K562 (cell line): Measurements from ENCODE around the gene C6orf62. TPM values are rescaled to one million over a fixed set of nuclear protein-coding genes. Genes with fewer than 3 reads are reported as not detected.

ENCODE experiments used
- ARID4B ChIP-seq: sonication (generic); formaldehyde crosslinking; IDR thresholded peaks from 2 replicates; pipeline ENCODE4 v1.8.0; 2022; ENCODE audit warnings: mild to moderate bottlenecking, missing genetic modification reagents
- ETS1 ChIP-seq: conservative IDR thresholded peaks from 2 replicates; pipeline ENCODE4 v1.6.1; 2011; ENCODE audit warnings: low read depth, mild to moderate bottlenecking, low read length; ENCODE audit not compliant: control insufficient read depth
- ETV6 ChIP-seq, 3 experiments: fragments of 150-350 bp in 1 of 3; sonication (generic) in 1 of 3; formaldehyde crosslinking in 1 of 3; IDR thresholded peaks; 2 replicates each; pipeline versions ENCODE4 v1.6.1 to v1.8.0; 2014 to 2022; ENCODE audit warnings: borderline replicate concordance in 2 of 3, low read depth in 2 of 3, antibody characterized with exemption in 1 of 3, low read length in 1 of 3, mild to moderate bottlenecking in 1 of 3, missing genetic modification reagents in 1 of 3
- MEIS2 ChIP-seq: fragments of 450-650 bp; IDR thresholded peaks from 2 replicates; pipeline ENCODE4 v1.6.1; 2014; ENCODE audit warnings: mild to moderate bottlenecking; ENCODE audit not compliant: partially characterized antibody
- NFXL1 ChIP-seq: fragments of 450-650 bp; formaldehyde crosslinking; IDR thresholded peaks from 2 replicates; pipeline ENCODE4 v1.4.0; 2021; ENCODE audit warnings: mild to moderate bottlenecking
- PHF20 ChIP-seq: fragments of 450-650 bp; IDR thresholded peaks from 2 replicates; pipeline ENCODE4 v1.6.1; 2018; ENCODE audit not compliant: partially characterized antibody
- PHF21A ChIP-seq: fragments of 450-650 bp; IDR thresholded peaks from 2 replicates; pipeline ENCODE4 v1.6.1; 2017; ENCODE audit warnings: low read depth, borderline replicate concordance
- TFE3 ChIP-seq: fragments of 450-650 bp; formaldehyde crosslinking; IDR thresholded peaks from 2 replicates; pipeline ENCODE4 v1.4.0; 2020; ENCODE audit warnings: mild to moderate bottlenecking, mixed read lengths
- ZFP30 ChIP-seq: fragments of 250-450 bp; sonication (Bioruptor Pico); IDR thresholded peaks from 2 replicates; pipeline ENCODE4 v1.8.0; 2022; ENCODE audit warnings: moderate library complexity, mild to moderate bottlenecking, inconsistent platforms, borderline replicate concordance
- ZHX1 ChIP-seq: fragments of 150-350 bp; conservative IDR thresholded peaks from 2 replicates; pipeline ENCODE4 v1.6.1; 2014; ENCODE audit warnings: low read length
- ZNF384 ChIP-seq: IDR thresholded peaks from 2 replicates; pipeline ENCODE4 v1.6.1; 2012; ENCODE audit warnings: low read depth, low read length, improper control_type of control experiment
- ZNF408 ChIP-seq: fragments of 250-450 bp; sonication (Bioruptor Pico); IDR thresholded peaks from 2 replicates; pipeline ENCODE4 v1.4.0; 2020; ENCODE audit warnings: low read depth, mild to moderate bottlenecking, moderate library complexity
- polyA plus RNA-seq, 8 experiments: library from polyadenylated mRNA; depleted of rRNA in 4 of 8; stranded (reverse) in 5 of 8; unstranded in 3 of 8; fragments of >200 nt; fragmentation: Nextera tagmentation in 2 of 8; fragmentation: Illumina TruSeq in 1 of 8; extraction: Ambion mirVana in 2 of 8; extraction: Trizol in 1 of 8; gene quantifications; 2 replicates each; pipeline versions ENCODE4 v1.2.1 to v1.2.3, GENCODE V29; 2011 to 2014; ENCODE audit warnings: inconsistent platforms in 1 of 8, missing spikeins in 1 of 8
- total RNA-seq, 7 experiments: library from RNA; depleted of rRNA in 6 of 7; stranded (reverse); fragments of >200 nt in 6 of 7; fragmentation: Illumina TruSeq in 2 of 7; extraction: Trizol in 2 of 7; gene quantifications; 2 replicates each; pipeline versions ENCODE4 v1.2.1 to v1.2.3, GENCODE V29; 2011 to 2021; ENCODE audit warnings: low replicate concordance in 1 of 7

The C6orf62 gene
- total and polyA plus RNA-seq, 9 of the 15 experiments (the other 6 are each of a cell fraction or from before 2014, with no cell fraction given), result 48.5 to 579 (median 111) TPM

GRCh38 chr6:24666641-24667377 lies 52.1 kb downstream of the C6orf62 start, which contains the start of the genes ACOT13 and TDP2 (continued):
- TF ChIP-seq NFXL1 (CRISPR knock-in tag) (no peak), PHF21A (0 out of 2 replicates have a peak, but pooled peaks have one; percentile 80), PHF20 (peak; percentile 87), ZFP30 (CRISPR knock-in tag) (no peak), TFE3 (no peak; the same call in 1 of the 2 replicates), ETS1 (peak; percentile 73), MEIS2 (peak; percentile 94), ZHX1 (peak; percentile 78; the same call in 1 of the 2 replicates), ZNF408 (CRISPR knock-in tag) (no peak), ETV6 (IDR thresholded peaks at IDR 0.05; ENCODE audit: borderline replicate concordance in 1 of 2, low read depth in 2 of 2, low read length in 1 of 2) (peak in 1 of 2 experiments; percentile 30; a peak in 1 of 4 replicates), ETV6 (CRISPR knock-in tag; IDR thresholded peaks at IDR 0.05; ENCODE audit: borderline replicate concordance) (no peak), ARID4B (no peak; the same call in 1 of the 2 replicates), ZNF384 (peak; percentile 37; the same call in 1 of the 2 replicates)
